Endodermal cell (in vitro differentiated cells): ENCODE results near the gene TMEM119. TPM values are rescaled to one million over a fixed set of nuclear protein-coding genes. Genes with fewer than 3 reads are reported as not detected.

Source experiments
- DNase-seq: peaks from one replicate; pipeline ENCODE4 v3.0.0-alpha.2; 2017
- H3K27ac ChIP-seq: 2 replicates; pipeline ENCODE4 v1.5.1; 2013; ENCODE audit warnings: mild to moderate bottlenecking, low read depth, low read length, moderate library complexity
- H3K27me3 ChIP-seq: 2 replicates; pipeline ENCODE4 v1.6.1; 2013; ENCODE audit warnings: mild to moderate bottlenecking, low read length, moderate library complexity; ENCODE audit not compliant: insufficient read depth, control insufficient read depth, poor library complexity, severe bottlenecking
- H3K36me3 ChIP-seq: 2 replicates; pipeline ENCODE4 v1.7.0; 2013; ENCODE audit warnings: mild to moderate bottlenecking, low read length, moderate library complexity; ENCODE audit not compliant: control insufficient read depth, insufficient read depth
- H3K4me1 ChIP-seq: one replicate; pipeline ENCODE4 v1.7.0; 2013; ENCODE audit warnings: low read length; ENCODE audit not compliant: control insufficient read depth, insufficient read depth
- H3K4me3 ChIP-seq: 2 replicates; pipeline ENCODE4 v1.5.1; 2013; ENCODE audit warnings: mild to moderate bottlenecking, low read length, moderate library complexity
- H3K9ac ChIP-seq: 2 replicates; pipeline ENCODE4 v1.6.1; 2013; ENCODE audit warnings: mild to moderate bottlenecking, low read length, moderate library complexity; ENCODE audit not compliant: poor library complexity, severe bottlenecking; ENCODE audit errors: extremely low read depth
- H3K9me3 ChIP-seq: 2 replicates; pipeline ENCODE4 v1.6.1; 2013; ENCODE audit warnings: mild to moderate bottlenecking, low read length, moderate library complexity; ENCODE audit not compliant: control insufficient read depth
- H3K27ac Mint-ChIP-seq: 2 replicates; pipeline ENCODE4 v1.8.0; 2020; ENCODE audit warnings: mixed read lengths
- H3K27me3 Mint-ChIP-seq: 2 replicates; pipeline ENCODE4 v1.8.0; 2021; ENCODE audit warnings: mild to moderate bottlenecking, mixed read lengths; ENCODE audit not compliant: insufficient read depth
- H3K36me3 Mint-ChIP-seq: 2 replicates; pipeline ENCODE4 v1.8.0; 2020; ENCODE audit warnings: low read depth, mixed read lengths
- H3K4me1 Mint-ChIP-seq: 2 replicates; pipeline ENCODE4 v1.8.0; 2020; ENCODE audit warnings: mixed read lengths
- H3K4me3 Mint-ChIP-seq: 2 replicates; pipeline ENCODE4 v1.8.0; 2020; ENCODE audit warnings: mild to moderate bottlenecking, moderate library complexity, mixed read lengths
- H3K9me3 Mint-ChIP-seq: 2 replicates; pipeline ENCODE4 v1.8.0; 2020; ENCODE audit warnings: mild to moderate bottlenecking, mixed read lengths
- CTCF ChIP-seq: fragments of 200-600 bp; sonication (generic); conservative IDR thresholded peaks from 2 replicates; pipeline ENCODE4 v1.5.0; 2021; ENCODE audit warnings: antibody characterized with exemption, mild to moderate bottlenecking
- WGBS, 2 experiments: methylation state at CpG; one replicate each; pipeline versions ENCODE4 v1.1.5 to v1.1.7; 2013; ENCODE audit warnings: missing lambda C conversion rate in 2 of 2, mixed read lengths in 1 of 2; ENCODE audit not compliant: insufficient coverage in 1 of 2, insufficient read length in 1 of 2; 5-methylcytosine and 5-hydroxymethylcytosine counted together
- microRNA-seq: library from miRNA; unstranded; fragments of <30 nt; microRNA quantifications from one replicate; pipeline ENCODE4 v1.2.0, GENCODE V29; 2020; ENCODE audit warnings: borderline microRNAs expressed
- total RNA-seq, 2 donors: library from RNA; stranded (reverse); fragmentation: NEBNext Ultra II Directional in 1 of 2; extraction: Animal tissue kit (Norgen Biotek cat#: 25700) in 1 of 2; gene quantifications; 2 replicates in 1 of 2; 3 replicates in 1 of 2; pipeline ENCODE4 v1.2.1, GENCODE V29; 2021

Gene TMEM119
- total RNA-seq, 2 donors from 2014 or later = 0.11 to 0.15 TPM

- Mint-ChIP-seq H3K27ac (no peak overlapping the region), H3K36me3 (peaks cover 48% of the 10 kb centered on the region), H3K4me1 (no peaks in the 10 kb centered on the region), H3K9me3 (no peaks in the 10 kb centered on the region), H3K27me3 (no peaks in the 10 kb centered on the region), H3K4me3 (no peak overlapping the region)
- no peaks in the 10 kb centered on the region for H3K4me1 ChIP-seq
- no peak overlapping the region for H3K4me3 ChIP-seq
- WGBS, 2 experiments = 94 to 99% methylated on average over 7 to 9 of the region's 9 CpGs
- no peak overlapping the region for H3K27ac ChIP-seq
- peaks cover 66% of the 10 kb centered on the region for H3K36me3 ChIP-seq
- no peak for TF ChIP-seq CTCF
- H3K9me3 ChIP-seq = no peaks in the 10 kb centered on the region
- no peaks in the 10 kb centered on the region for H3K27me3 ChIP-seq
- H3K9ac ChIP-seq = no peak overlapping the region
- DNase-seq = peak; percentile 16
These were observed 50.2 kb downstream of the TMEM119 start for GRCh38 chr12:108547686-108548085.

GRCh38 chr12:108543652-108544051 is 54.2 kb downstream of the TMEM119 start:
- peaks cover 71% of the 10 kb centered on the region for H3K36me3 ChIP-seq

GRCh38 chr12:108542320-108542719 is 55.6 kb downstream of the TMEM119 start:
- H3K4me3 Mint-ChIP-seq = no peak overlapping the region
- no peak overlapping the region for H3K27ac Mint-ChIP-seq
- H3K36me3 Mint-ChIP-seq = peaks cover 63% of the 10 kb centered on the region
- no peak for TF ChIP-seq CTCF
- DNase-seq = peak; percentile 22
- Histone ChIP-seq H3K4me3 (no peak overlapping the region), H3K9ac (no peak overlapping the region), H3K27me3 (no peaks in the 10 kb centered on the region), H3K36me3 (peaks cover 71% of the 10 kb centered on the region), H3K9me3 (no peaks in the 10 kb centered on the region), H3K4me1 (no peaks in the 10 kb centered on the region), H3K27ac (no peak overlapping the region)
- WGBS, 2 experiments = 80 to 95% methylated on average over 1 to 4 of the region's 4 CpGs
- H3K9me3 Mint-ChIP-seq = no peaks in the 10 kb centered on the region
- H3K4me1 Mint-ChIP-seq = no peaks in the 10 kb centered on the region
- H3K27me3 Mint-ChIP-seq = no peaks in the 10 kb centered on the region

More at GRCh38 chr12:108543652-108544051, 54.2 kb downstream of the TMEM119 start:
- DNase-seq = no peak
- Histone ChIP-seq H3K9me3 (no peaks in the 10 kb centered on the region), H3K9ac (no peak overlapping the region), H3K4me1 (no peaks in the 10 kb centered on the region), H3K27me3 (no peaks in the 10 kb centered on the region), H3K4me3 (no peak overlapping the region), H3K27ac (no peak overlapping the region)
- Mint-ChIP-seq H3K27me3 (no peaks in the 10 kb centered on the region), H3K4me1 (no peaks in the 10 kb centered on the region), H3K4me3 (no peak overlapping the region), H3K9me3 (no peaks in the 10 kb centered on the region), H3K36me3 (peaks cover 59% of the 10 kb centered on the region), H3K27ac (no peak overlapping the region)
- TF ChIP-seq CTCF = no peak
- 91 to 96% methylated on average over 3 of the region's 3 CpGs for WGBS, 2 experiments

Small RNA genes lying within 50 kb of the gene (microRNA-seq; reads per million reads assigned to microRNA genes)
- not detected for gene MIR4496

Other genes starting within 250 kb of the TMEM119 start
- gene FICD, start 82.8 kb downstream of the TMEM119 start, total RNA-seq = 1 to 10 TPM; 6.2 to 6.8 TPM
- 10 to 100 TPM; 83.5 to 86.2 TPM for gene SART3, start 36.9 kb downstream of the TMEM119 start, total RNA-seq
- gene ISCU, start 35.5 kb downstream of the TMEM119 start, total RNA-seq = 10 to 100 TPM; 63.1 to 66.0 TPM
- under 1 TPM in 1 of 2 donors, not detected in 1; 0.13 TPM for gene SELPLG, start 35.8 kb upstream of the TMEM119 start, total RNA-seq
- gene CORO1C, start 133.4 kb upstream of the TMEM119 start, total RNA-seq = 100 to 1,000 TPM; 122 to 125 TPM